Keratinocyte (primary cell): ENCODE results near the gene FASLG.

Experiments used
- CTCF ChIP-seq, 3 experiments: IDR thresholded peaks in 1 of 3; conservative IDR thresholded peaks in 1 of 3; optimal IDR thresholded peaks in 1 of 3; 2 replicates in 2 of 3; 3 replicates in 1 of 3; pipeline versions ENCODE3 to v1.5.1; 2011; ENCODE audit warnings: low read length in 3 of 3, mild to moderate bottlenecking in 3 of 3, moderate library complexity in 2 of 3, control low read depth in 1 of 3, inconsistent platforms in 1 of 3; ENCODE audit not compliant: insufficient read depth in 2 of 3; ENCODE audit errors: extremely low read depth in 1 of 3
- EZH2 ChIP-seq: IDR thresholded peaks from one replicate; pipeline ENCODE4 v1.6.1; 2012; ENCODE audit warnings: inconsistent platforms, mild to moderate bottlenecking, low read length, moderate library complexity

GRCh38 chr1:172641492-172641891 is 17.4 kb upstream of the FASLG start:
- TF ChIP-seq CTCF (optimal IDR thresholded peaks at IDR 0.05 in 1 of 3, IDR thresholded peaks at IDR 0.05 in 1 of 3, conservative IDR thresholded peaks at IDR 0.05 in 1 of 3; ENCODE audit: extremely low read depth in 1 of 3, insufficient read depth in 2 of 3, low read length in 3 of 3), result no peak
- no peak for TF ChIP-seq EZH2
